Measurements from ENCODE around the gene CADM1.
A peak's percentile ranks its signal among the peaks of the same experiment; 100 is the strongest.

CADM1 gene

GRCh38 chr11:115398333-115399080, 105.7 kb downstream of the CADM1 start:
- DNase-seq (ENCODE audit: low spot score), result no peak

- DNase-seq (ENCODE audit: low spot score), result no peak
Measured at GRCh38 chr11:115396533-115396932, 107.7 kb downstream of the CADM1 start.

GRCh38 chr11:115393950-115394349, 110.3 kb downstream of the CADM1 start:
- no peak for DNase-seq (ENCODE audit: low spot score)

- no peak for DNase-seq (ENCODE audit: low spot score)
Measured at GRCh38 chr11:115391598-115391997, 112.6 kb downstream of the CADM1 start.

- DNase-seq (ENCODE audit: low spot score), result no peak
Measured at GRCh38 chr11:115391160-115391559, 113.1 kb downstream of the CADM1 start.

- DNase-seq (ENCODE audit: low spot score), result no peak
Measured at GRCh38 chr11:115390441-115390840, 113.8 kb downstream of the CADM1 start.

GRCh38 chr11:115389790-115390189, 114.4 kb downstream of the CADM1 start:
- DNase-seq (ENCODE audit: low spot score), result no peak

GRCh38 chr11:115385226-115385625, 119.0 kb downstream of the CADM1 start:
- no peak for DNase-seq (ENCODE audit: low spot score)

- no peak for DNase-seq (ENCODE audit: low spot score)
Measured at GRCh38 chr11:115384236-115384635, 120.0 kb downstream of the CADM1 start.

- no peak for DNase-seq (ENCODE audit: low spot score)
Measured at GRCh38 chr11:115383431-115383830, 120.8 kb downstream of the CADM1 start.

- no peak for DNase-seq (ENCODE audit: low spot score)
Measured at GRCh38 chr11:115379528-115379927, 124.7 kb downstream of the CADM1 start.

GRCh38 chr11:115378557-115378956, 125.7 kb downstream of the CADM1 start:
- DNase-seq (ENCODE audit: low spot score), result no peak

GRCh38 chr11:115377882-115378296, 126.3 kb downstream of the CADM1 start:
- DNase-seq (ENCODE audit: low spot score), result no peak

- no peak for DNase-seq (ENCODE audit: low spot score)
Measured at GRCh38 chr11:115368616-115369015, 135.6 kb downstream of the CADM1 start.

GRCh38 chr11:115366826-115367225, 137.4 kb downstream of the CADM1 start:
- no peak for DNase-seq (ENCODE audit: low spot score)

- no peak for DNase-seq (ENCODE audit: low spot score)
Measured at GRCh38 chr11:115365907-115366306, 138.3 kb downstream of the CADM1 start.

GRCh38 chr11:115364896-115365295, 139.3 kb downstream of the CADM1 start:
- peak; percentile 25 for DNase-seq (ENCODE audit: low spot score)

- DNase-seq (ENCODE audit: low spot score), result no peak
Measured at GRCh38 chr11:115363921-115364320, 140.3 kb downstream of the CADM1 start.

- peak; percentile 4 for DNase-seq (ENCODE audit: low spot score)
Measured at GRCh38 chr11:115363426-115363825, 140.8 kb downstream of the CADM1 start.

- DNase-seq (ENCODE audit: low spot score), result no peak
Measured at GRCh38 chr11:115362997-115363396, 141.2 kb downstream of the CADM1 start.

GRCh38 chr11:115361025-115361424, 143.2 kb downstream of the CADM1 start:
- no peak for DNase-seq (ENCODE audit: low spot score)

GRCh38 chr11:115360186-115360824, 143.9 kb downstream of the CADM1 start:
- no peak for DNase-seq (ENCODE audit: low spot score)

- no peak for DNase-seq (ENCODE audit: low spot score)
Measured at GRCh38 chr11:115357066-115357465, 147.1 kb downstream of the CADM1 start.

All from kidney tubule cell (primary cell).